WTC11 (cell line): ENCODE measurements around the gene BACH2. TPM values are rescaled to one million over a fixed set of nuclear protein-coding genes. Genes with fewer than 3 reads are reported as not detected.

Source experiments
- ATAC-seq: fragments of 200-7000 bp; cut with Tn5 transposase; 2 replicates; pipeline ENCODE4 v1.10.0; 2021; ENCODE audit warnings: mild to moderate bottlenecking, moderate library complexity
- CTCF ChIA-PET: fragments of 300-600 bp; sonication (Branson Sonifier 250); formaldehyde crosslinking; loops from one replicate; lab custom pipeline; 2021; ENCODE audit warnings: antibody characterized with exemption; lab: Charles Lee
- POLR2A ChIA-PET: fragments of 350-600 bp; sonication (Branson Sonifier 250); formaldehyde crosslinking; loops from one replicate; lab custom pipeline; 2021; ENCODE audit warnings: antibody characterized with exemption; lab: Charles Lee
- DNase-seq: peaks from one replicate; pipeline ENCODE4 v3.0.0; 2021; ENCODE audit warnings: low spot score
- H3K27ac Mint-ChIP-seq: 2 replicates; pipeline ENCODE4 v1.8.0; 2021; ENCODE audit warnings: mixed read lengths
- H3K27me3 Mint-ChIP-seq: 2 replicates; pipeline ENCODE4 v1.8.0; 2021; ENCODE audit warnings: low read depth, mild to moderate bottlenecking, moderate library complexity, mixed read lengths
- H3K36me3 Mint-ChIP-seq: 2 replicates; pipeline ENCODE4 v1.8.0; 2021; ENCODE audit warnings: mixed read lengths
- H3K4me1 Mint-ChIP-seq: 2 replicates; pipeline ENCODE4 v1.8.0; 2022; ENCODE audit warnings: mixed read lengths
- H3K4me3 Mint-ChIP-seq: 2 replicates; pipeline ENCODE4 v1.8.0; 2021; ENCODE audit warnings: mild to moderate bottlenecking, moderate library complexity, mixed read lengths
- H3K9me3 Mint-ChIP-seq: 2 replicates; pipeline ENCODE4 v1.8.0; 2021; ENCODE audit warnings: mixed read lengths
- AFF4 ChIP-seq: sonication (generic); formaldehyde crosslinking; IDR thresholded peaks from 2 replicates; pipeline ENCODE4 v1.8.1; 2023; ENCODE audit warnings: mild to moderate bottlenecking, missing genetic modification reagents, borderline replicate concordance
- ARID4B ChIP-seq: sonication (generic); formaldehyde crosslinking; IDR thresholded peaks from 2 replicates; pipeline ENCODE4 v1.8.0; 2023; ENCODE audit warnings: missing genetic modification reagents, mild to moderate bottlenecking, borderline replicate concordance
- ATF6 ChIP-seq: sonication (generic); formaldehyde crosslinking; IDR thresholded peaks from 2 replicates; pipeline ENCODE4 v1.8.1; 2023; ENCODE audit warnings: mild to moderate bottlenecking, missing genetic modification reagents
- ESRRA ChIP-seq: sonication (generic); formaldehyde crosslinking; IDR thresholded peaks from 2 replicates; pipeline ENCODE4 v1.8.1; 2022; ENCODE audit warnings: mild to moderate bottlenecking, missing genetic modification reagents, borderline replicate concordance
- FOXP1 ChIP-seq: sonication (generic); formaldehyde crosslinking; IDR thresholded peaks from 2 replicates; pipeline ENCODE4 v1.8.0; 2022; ENCODE audit warnings: missing genetic modification reagents, mild to moderate bottlenecking, moderate library complexity, borderline replicate concordance
- GABPB1 ChIP-seq: sonication (generic); formaldehyde crosslinking; IDR thresholded peaks from 2 replicates; pipeline ENCODE4 v1.8.1; 2023; ENCODE audit warnings: mild to moderate bottlenecking, missing genetic modification reagents
- GRHL2 ChIP-seq: fragments of 250-450 bp; sonication (Bioruptor Pico); IDR thresholded peaks from 2 replicates; pipeline ENCODE4 v1.8.0; 2022; ENCODE audit warnings: mild to moderate bottlenecking, moderate library complexity; ENCODE audit not compliant: insufficient replicate concordance, severe bottlenecking
- HMGA2 ChIP-seq: fragments of 250-450 bp; sonication (Bioruptor Pico); IDR thresholded peaks from 2 replicates; pipeline ENCODE4 v1.4.0; 2021; ENCODE audit warnings: mild to moderate bottlenecking, moderate library complexity
- KAT7 ChIP-seq: sonication (generic); formaldehyde crosslinking; IDR thresholded peaks from 2 replicates; pipeline ENCODE4 v1.8.1; 2023; ENCODE audit warnings: missing genetic modification reagents, mild to moderate bottlenecking, borderline replicate concordance
- OVOL2 ChIP-seq: fragments of 250-450 bp; sonication (Bioruptor Pico); IDR thresholded peaks from 2 replicates; pipeline ENCODE4 v1.9.0; 2021; ENCODE audit warnings: mild to moderate bottlenecking, borderline replicate concordance
- SP1 ChIP-seq: sonication (generic); formaldehyde crosslinking; conservative IDR thresholded peaks from 2 replicates; pipeline ENCODE4 v1.8.1; 2022; ENCODE audit warnings: missing genetic modification reagents
- TEAD4 ChIP-seq: sonication (generic); formaldehyde crosslinking; IDR thresholded peaks from 2 replicates; pipeline ENCODE4 v1.8.0; 2022; ENCODE audit warnings: mild to moderate bottlenecking, missing genetic modification reagents
- ZNF396 ChIP-seq: fragments of 250-450 bp; sonication (Bioruptor Pico); IDR thresholded peaks from 2 replicates; pipeline ENCODE4 v1.8.0; 2021; ENCODE audit warnings: mild to moderate bottlenecking, moderate library complexity, borderline replicate concordance
- ZNF512 ChIP-seq: sonication (generic); formaldehyde crosslinking; IDR thresholded peaks from 2 replicates; pipeline ENCODE4 v1.8.1; 2022; ENCODE audit warnings: missing genetic modification reagents, borderline replicate concordance
- total RNA-seq: library from RNA; stranded (reverse); gene quantifications from 3 replicates; pipeline ENCODE4 v1.2.3, GENCODE V29; 2021
- TF ChIP-seq, protein P1 (sequence below): sonication (generic); formaldehyde crosslinking; IDR thresholded peaks from 2 replicates; pipeline ENCODE4 v1.8.1; 2023; ENCODE audit warnings: mild to moderate bottlenecking, moderate library complexity, missing genetic modification reagents
- TF ChIP-seq, protein P2 (sequence below): sonication (generic); formaldehyde crosslinking; IDR thresholded peaks from 2 replicates; pipeline ENCODE4 v1.8.1; 2023; ENCODE audit warnings: mild to moderate bottlenecking, missing genetic modification reagents
- TF ChIP-seq, protein P3 (sequence below): sonication (generic); formaldehyde crosslinking; conservative IDR thresholded peaks from 2 replicates; pipeline ENCODE4 v1.8.1; 2023; ENCODE audit warnings: mild to moderate bottlenecking, low read depth, missing genetic modification reagents, moderate library complexity

BACH2 gene
- total RNA-seq, 1 experiment from 2014 or later, result 5.9 TPM

DNA sequence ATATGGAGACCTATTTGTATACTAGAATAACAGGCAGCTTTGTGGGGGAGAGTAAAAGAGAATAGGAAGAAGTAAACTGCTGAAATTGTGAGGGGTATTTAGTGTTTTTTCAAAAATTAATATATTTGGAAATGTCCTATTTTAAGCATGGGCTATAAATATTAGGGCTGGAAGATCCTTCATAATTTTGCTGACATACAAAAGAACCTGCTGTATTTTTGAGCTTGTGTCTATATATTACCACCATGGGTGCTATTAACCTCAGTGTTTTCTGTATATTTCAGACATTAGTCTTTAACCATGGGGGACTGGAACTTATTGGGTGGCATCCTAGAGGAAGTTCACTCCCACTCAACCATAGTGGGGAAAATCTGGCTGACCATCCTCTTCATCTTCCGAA lies 402.5 kb downstream of the BACH2 start, which contains the start of gene GJA10:
GJA10 (plus strand) TSS at position 301 of the 400 bp plus-strand sequence; CDS start at position 301, 0 bp downstream.
- ATAC-seq, result no peak

More for the DNA sequence above, 402.5 kb downstream of the BACH2 start, which contains the start of gene GJA10:
- CTCF ChIA-PET, result no interaction called here
- H3K36me3 Mint-ChIP-seq, result no peaks in the 10 kb centered on the region
- DNase-seq, result no peak
- POLR2A ChIA-PET, result no interaction called here
- H3K4me1 Mint-ChIP-seq, result peaks cover 33% of the 10 kb centered on the region
- H3K4me3 Mint-ChIP-seq, result no peak within 1 kb of the TSS
- TF ChIP-seq, protein P1, sequence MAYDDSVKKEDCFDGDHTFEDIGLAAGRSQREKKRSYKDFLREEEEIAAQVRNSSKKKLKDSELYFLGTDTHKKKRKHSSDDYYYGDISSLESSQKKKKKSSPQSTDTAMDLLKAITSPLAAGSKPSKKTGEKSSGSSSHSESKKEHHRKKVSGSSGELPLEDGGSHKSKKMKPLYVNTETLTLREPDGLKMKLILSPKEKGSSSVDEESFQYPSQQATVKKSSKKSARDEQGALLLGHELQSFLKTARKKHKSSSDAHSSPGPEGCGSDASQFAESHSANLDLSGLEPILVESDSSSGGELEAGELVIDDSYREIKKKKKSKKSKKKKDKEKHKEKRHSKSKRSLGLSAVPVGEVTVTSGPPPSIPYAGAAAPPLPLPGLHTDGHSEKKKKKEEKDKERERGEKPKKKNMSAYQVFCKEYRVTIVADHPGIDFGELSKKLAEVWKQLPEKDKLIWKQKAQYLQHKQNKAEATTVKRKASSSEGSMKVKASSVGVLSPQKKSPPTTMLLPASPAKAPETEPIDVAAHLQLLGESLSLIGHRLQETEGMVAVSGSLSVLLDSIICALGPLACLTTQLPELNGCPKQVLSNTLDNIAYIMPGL (CRISPR knock-in tag), result no peak
- TF ChIP-seq GABPB1 (CRISPR knock-in tag) (no peak), ZNF396 (no peak), AFF4 (CRISPR knock-in tag) (no peak), ESRRA (CRISPR knock-in tag) (no peak), SP1 (CRISPR knock-in tag) (no peak), KAT7 (CRISPR knock-in tag) (no peak), FOXP1 (no peak), OVOL2 (CRISPR knock-in tag) (no peak), ARID4B (CRISPR knock-in tag) (no peak), HMGA2 (no peak), TEAD4 (no peak), ZNF512 (CRISPR knock-in tag) (no peak), GRHL2 (no peak), ATF6 (CRISPR knock-in tag) (no peak)
- TF ChIP-seq, protein P2, sequence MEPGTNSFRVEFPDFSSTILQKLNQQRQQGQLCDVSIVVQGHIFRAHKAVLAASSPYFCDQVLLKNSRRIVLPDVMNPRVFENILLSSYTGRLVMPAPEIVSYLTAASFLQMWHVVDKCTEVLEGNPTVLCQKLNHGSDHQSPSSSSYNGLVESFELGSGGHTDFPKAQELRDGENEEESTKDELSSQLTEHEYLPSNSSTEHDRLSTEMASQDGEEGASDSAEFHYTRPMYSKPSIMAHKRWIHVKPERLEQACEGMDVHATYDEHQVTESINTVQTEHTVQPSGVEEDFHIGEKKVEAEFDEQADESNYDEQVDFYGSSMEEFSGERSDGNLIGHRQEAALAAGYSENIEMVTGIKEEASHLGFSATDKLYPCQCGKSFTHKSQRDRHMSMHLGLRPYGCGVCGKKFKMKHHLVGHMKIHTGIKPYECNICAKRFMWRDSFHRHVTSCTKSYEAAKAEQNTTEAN (CRISPR knock-in tag), result no peak
- TF ChIP-seq, protein P3, sequence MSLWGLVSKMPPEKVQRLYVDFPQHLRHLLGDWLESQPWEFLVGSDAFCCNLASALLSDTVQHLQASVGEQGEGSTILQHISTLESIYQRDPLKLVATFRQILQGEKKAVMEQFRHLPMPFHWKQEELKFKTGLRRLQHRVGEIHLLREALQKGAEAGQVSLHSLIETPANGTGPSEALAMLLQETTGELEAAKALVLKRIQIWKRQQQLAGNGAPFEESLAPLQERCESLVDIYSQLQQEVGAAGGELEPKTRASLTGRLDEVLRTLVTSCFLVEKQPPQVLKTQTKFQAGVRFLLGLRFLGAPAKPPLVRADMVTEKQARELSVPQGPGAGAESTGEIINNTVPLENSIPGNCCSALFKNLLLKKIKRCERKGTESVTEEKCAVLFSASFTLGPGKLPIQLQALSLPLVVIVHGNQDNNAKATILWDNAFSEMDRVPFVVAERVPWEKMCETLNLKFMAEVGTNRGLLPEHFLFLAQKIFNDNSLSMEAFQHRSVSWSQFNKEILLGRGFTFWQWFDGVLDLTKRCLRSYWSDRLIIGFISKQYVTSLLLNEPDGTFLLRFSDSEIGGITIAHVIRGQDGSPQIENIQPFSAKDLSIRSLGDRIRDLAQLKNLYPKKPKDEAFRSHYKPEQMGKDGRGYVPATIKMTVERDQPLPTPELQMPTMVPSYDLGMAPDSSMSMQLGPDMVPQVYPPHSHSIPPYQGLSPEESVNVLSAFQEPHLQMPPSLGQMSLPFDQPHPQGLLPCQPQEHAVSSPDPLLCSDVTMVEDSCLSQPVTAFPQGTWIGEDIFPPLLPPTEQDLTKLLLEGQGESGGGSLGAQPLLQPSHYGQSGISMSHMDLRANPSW (CRISPR knock-in tag), result no peak
- peaks cover 55% of the 10 kb centered on the region for H3K27me3 Mint-ChIP-seq
- no peaks in the 10 kb centered on the region for H3K9me3 Mint-ChIP-seq
- H3K27ac Mint-ChIP-seq, result no peak within 1 kb of the TSS
